ENCODE data around the gene ABCC4.

DNA sequence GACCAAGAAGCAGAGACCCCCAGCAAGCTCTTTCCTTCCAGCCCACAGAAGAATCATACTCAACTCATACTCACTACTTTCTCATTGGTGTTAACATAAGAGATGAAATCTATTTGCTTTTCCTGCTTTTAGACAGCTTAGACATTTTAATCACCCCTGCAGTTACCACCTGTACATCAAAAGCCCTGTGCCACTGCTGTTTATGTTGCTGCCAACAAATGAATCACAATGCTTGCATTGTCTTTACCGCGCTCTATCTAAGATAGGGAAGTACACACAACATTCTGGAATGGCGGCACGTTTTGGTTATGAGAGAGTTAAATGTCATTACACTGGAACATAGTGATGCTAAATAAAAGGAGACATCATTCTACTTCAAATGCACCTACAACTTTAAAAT, 95.1 kb downstream of the ABCC4 start:
- TF ChIP-seq SP1 (IDR thresholded peaks at IDR 0.05) (no peak), FOXA1 (IDR thresholded peaks at IDR 0.05) (no peak), ARNT (IDR thresholded peaks at IDR 0.05) (no peak), ELF4 (IDR thresholded peaks at IDR 0.05) (no peak), FOXM1 (IDR thresholded peaks at IDR 0.05; ENCODE audit: borderline replicate concordance) (no peak), LEF1 (IDR thresholded peaks at IDR 0.05; ENCODE audit: borderline replicate concordance) (no peak), BHLHE40 (IDR thresholded peaks at IDR 0.05; ENCODE audit: borderline replicate concordance) (no peak), L3MBTL2 (conservative IDR thresholded peaks at IDR 0.05) (no peak), ZNF384 (IDR thresholded peaks at IDR 0.05) (no peak), TARDBP (IDR thresholded peaks at IDR 0.05) (no peak)
- TF ChIP-seq, protein P1, sequence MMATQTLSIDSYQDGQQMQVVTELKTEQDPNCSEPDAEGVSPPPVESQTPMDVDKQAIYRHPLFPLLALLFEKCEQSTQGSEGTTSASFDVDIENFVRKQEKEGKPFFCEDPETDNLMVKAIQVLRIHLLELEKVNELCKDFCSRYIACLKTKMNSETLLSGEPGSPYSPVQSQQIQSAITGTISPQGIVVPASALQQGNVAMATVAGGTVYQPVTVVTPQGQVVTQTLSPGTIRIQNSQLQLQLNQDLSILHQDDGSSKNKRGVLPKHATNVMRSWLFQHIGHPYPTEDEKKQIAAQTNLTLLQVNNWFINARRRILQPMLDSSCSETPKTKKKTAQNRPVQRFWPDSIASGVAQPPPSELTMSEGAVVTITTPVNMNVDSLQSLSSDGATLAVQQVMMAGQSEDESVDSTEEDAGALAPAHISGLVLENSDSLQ (IDR thresholded peaks at IDR 0.05): no peak

Measured in HEK293T (cell line).